Measurements from ENCODE around the gene ROS1. TPM values are rescaled to one million over a fixed set of nuclear protein-coding genes. Genes with fewer than 3 reads are reported as not detected.

Gene ROS1
- total RNA-seq, 1 experiment from 2014 or later, result 63.0 TPM

DNA sequence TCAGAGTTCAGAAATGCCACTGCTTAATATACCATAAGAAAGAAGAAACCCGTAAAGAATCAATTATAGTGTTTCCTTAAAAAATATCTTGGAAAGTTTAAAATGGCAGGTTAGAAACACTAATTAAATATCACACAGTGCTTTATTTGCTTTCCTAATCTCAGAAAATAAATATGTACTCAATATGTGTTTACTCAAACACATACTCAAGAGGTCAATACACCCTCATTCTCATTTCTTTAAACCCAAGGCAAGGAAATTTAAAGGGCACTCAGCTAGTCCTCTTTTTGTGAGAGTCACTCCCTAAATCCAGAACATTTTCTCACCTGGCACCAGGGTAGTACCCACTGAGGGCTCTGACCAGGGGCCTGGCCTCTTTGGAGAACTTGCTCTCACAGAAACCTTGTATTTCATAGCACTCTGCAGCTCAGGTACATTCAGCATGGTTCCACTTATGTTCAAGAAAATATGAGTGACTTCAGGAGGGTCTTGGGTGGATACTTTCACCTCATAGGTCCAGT is 38.2 kb downstream of the ROS1 start:
- intact Hi-C loops (cut with micrococcal nuclease), result no loop called here
- Mint-ChIP-seq H3K27me3 (ENCODE audit: insufficient read depth, unreplicated experiment) (no peaks in the 10 kb centered on the region), H3K4me3 (ENCODE audit: unreplicated experiment) (no peak overlapping the region), H3K27ac (ENCODE audit: low read depth, unreplicated experiment) (no peak overlapping the region), H3K36me3 (ENCODE audit: insufficient read depth, unreplicated experiment) (peaks cover 86% of the 10 kb centered on the region), H3K9me3 (ENCODE audit: unreplicated experiment) (no peaks in the 10 kb centered on the region), H3K4me1 (ENCODE audit: insufficient read depth, unreplicated experiment) (peaks cover 32% of the 10 kb centered on the region)
- ChIA-PET POLR2A (interaction anchor here (0.7 to 1.2 kb wide), 2 partner anchors 38 to 215 kb away, joined by 3 read pairs; partner anchors contain the start of genes GOPC and ROS1), CTCF (interaction anchor here (0.6 kb wide), 1 partner anchor 186 kb away, joined by 3 read pairs; no protein-coding TSS in a partner anchor)
- no TSS peak for BruUV-seq (replicated peaks)
- no peak for DNase-seq (ENCODE audit: unreplicated experiment)
- TF ChIP-seq, protein P1, sequence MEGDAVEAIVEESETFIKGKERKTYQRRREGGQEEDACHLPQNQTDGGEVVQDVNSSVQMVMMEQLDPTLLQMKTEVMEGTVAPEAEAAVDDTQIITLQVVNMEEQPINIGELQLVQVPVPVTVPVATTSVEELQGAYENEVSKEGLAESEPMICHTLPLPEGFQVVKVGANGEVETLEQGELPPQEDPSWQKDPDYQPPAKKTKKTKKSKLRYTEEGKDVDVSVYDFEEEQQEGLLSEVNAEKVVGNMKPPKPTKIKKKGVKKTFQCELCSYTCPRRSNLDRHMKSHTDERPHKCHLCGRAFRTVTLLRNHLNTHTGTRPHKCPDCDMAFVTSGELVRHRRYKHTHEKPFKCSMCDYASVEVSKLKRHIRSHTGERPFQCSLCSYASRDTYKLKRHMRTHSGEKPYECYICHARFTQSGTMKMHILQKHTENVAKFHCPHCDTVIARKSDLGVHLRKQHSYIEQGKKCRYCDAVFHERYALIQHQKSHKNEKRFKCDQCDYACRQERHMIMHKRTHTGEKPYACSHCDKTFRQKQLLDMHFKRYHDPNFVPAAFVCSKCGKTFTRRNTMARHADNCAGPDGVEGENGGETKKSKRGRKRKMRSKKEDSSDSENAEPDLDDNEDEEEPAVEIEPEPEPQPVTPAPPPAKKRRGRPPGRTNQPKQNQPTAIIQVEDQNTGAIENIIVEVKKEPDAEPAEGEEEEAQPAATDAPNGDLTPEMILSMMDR (IDR thresholded peaks at IDR 0.05; ENCODE audit: unreplicated experiment), result no peak

DNA sequence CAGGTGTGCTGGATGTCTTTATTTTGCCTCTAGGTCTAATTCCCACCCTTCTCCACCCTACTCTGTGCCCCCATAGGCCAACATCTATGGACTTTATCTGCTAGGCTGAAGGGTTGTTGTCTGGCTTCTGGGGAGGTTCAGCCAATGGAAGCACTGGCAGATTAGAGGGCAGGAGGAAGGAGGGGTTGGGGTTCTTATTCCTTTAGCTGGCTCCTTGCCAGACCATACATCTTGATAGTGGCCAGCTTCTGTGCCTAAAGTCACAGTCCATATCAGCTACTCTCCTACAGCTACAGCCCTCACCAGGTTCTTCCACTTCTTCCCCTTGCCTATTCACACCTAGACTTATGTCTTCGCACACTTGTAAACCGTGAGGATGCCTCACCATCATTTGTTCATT is 41.1 kb downstream of the ROS1 start:
- ChIA-PET CTCF (interaction anchor here (0.7 kb wide), 1 partner anchor 540 kb away, joined by 3 read pairs; no protein-coding TSS in a partner anchor), POLR2A (no interaction called here)
- Mint-ChIP-seq H3K27me3 (ENCODE audit: insufficient read depth, unreplicated experiment) (no peaks in the 10 kb centered on the region), H3K36me3 (ENCODE audit: insufficient read depth, unreplicated experiment) (peaks cover 90% of the 10 kb centered on the region), H3K9me3 (ENCODE audit: unreplicated experiment) (no peaks in the 10 kb centered on the region), H3K4me1 (ENCODE audit: insufficient read depth, unreplicated experiment) (peaks cover 14% of the 10 kb centered on the region), H3K4me3 (ENCODE audit: unreplicated experiment) (no peak overlapping the region), H3K27ac (ENCODE audit: low read depth, unreplicated experiment) (no peak overlapping the region)
- no TSS peak for BruUV-seq (replicated peaks)
- intact Hi-C loops (cut with micrococcal nuclease), result no loop called here
- TF ChIP-seq, protein P1 (IDR thresholded peaks at IDR 0.05; ENCODE audit: unreplicated experiment), result no peak
- no peak for DNase-seq (ENCODE audit: unreplicated experiment)

DNA sequence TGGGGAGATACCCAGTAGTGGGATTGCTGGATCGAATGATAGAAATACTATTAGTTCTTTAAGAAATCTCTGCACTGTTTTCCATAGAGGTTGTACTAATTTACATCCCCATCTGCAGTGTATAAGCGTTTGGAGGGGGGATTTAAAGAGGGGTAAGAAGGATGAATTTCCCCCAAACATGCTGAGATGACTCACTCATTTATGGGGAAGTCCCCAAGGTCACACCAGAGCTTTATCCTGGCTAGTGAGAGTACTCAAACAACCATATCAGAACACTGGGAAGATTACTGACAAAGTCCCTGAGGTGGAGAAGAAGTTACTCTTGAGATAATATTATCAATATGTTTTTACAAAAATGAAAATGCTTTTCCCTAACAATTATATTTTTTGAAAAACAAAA is 44.0 kb downstream of the ROS1 start:
- no peaks in the 10 kb centered on the region for H3K4me1 Mint-ChIP-seq (ENCODE audit: insufficient read depth, unreplicated experiment)
- POLR2A ChIA-PET, result interaction anchor here (1.6 to 2.0 kb wide), 2 partner anchors 8 to 12 kb away, joined by 6 to 7 read pairs; no protein-coding TSS in a partner anchor
- no peaks in the 10 kb centered on the region for H3K9me3 Mint-ChIP-seq (ENCODE audit: unreplicated experiment)

DNA sequence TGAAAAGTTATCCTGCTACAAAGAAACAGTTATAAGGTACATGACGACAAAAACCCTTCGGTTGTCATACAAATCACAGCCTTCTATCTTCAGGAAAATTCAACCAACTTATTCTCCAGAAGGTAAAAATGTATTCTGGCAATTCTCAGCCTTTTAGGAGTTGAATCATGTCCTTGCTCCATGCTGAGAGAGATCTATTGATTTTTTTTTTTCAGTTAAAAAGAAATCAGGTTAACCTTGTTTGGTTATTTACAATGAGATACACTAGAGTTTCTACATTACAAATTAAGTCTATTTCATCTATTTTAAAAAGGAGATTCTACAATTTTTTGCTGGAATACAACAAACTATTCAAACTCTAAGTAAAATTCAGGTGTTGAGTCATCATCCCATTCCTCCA is 45.4 kb downstream of the ROS1 start:
- DNase-seq (ENCODE audit: unreplicated experiment), result no peak
- Mint-ChIP-seq H3K9me3 (ENCODE audit: unreplicated experiment) (no peaks in the 10 kb centered on the region), H3K36me3 (ENCODE audit: insufficient read depth, unreplicated experiment) (peaks cover 90% of the 10 kb centered on the region), H3K4me1 (ENCODE audit: insufficient read depth, unreplicated experiment) (no peaks in the 10 kb centered on the region), H3K27me3 (ENCODE audit: insufficient read depth, unreplicated experiment) (no peaks in the 10 kb centered on the region), H3K4me3 (ENCODE audit: unreplicated experiment) (no peak overlapping the region), H3K27ac (ENCODE audit: low read depth, unreplicated experiment) (no peak overlapping the region)
- no TSS peak for BruUV-seq (replicated peaks)
- CTCF ChIA-PET, result interaction anchor here (0.9 to 2.3 kb wide), 4 partner anchors 11 to 225 kb away, joined by 3 to 9 read pairs (median 5); no protein-coding TSS in a partner anchor
- POLR2A ChIA-PET, result interaction anchor here (2.0 kb wide), 1 partner anchor 9 kb away, joined by 7 read pairs; no protein-coding TSS in a partner anchor
- TF ChIP-seq, protein P1 (IDR thresholded peaks at IDR 0.05; ENCODE audit: unreplicated experiment), result no peak
- intact Hi-C loops (cut with micrococcal nuclease), result no loop called here

More for the DNA sequence above, 44.0 kb downstream of the ROS1 start:
- no peak overlapping the region for H3K4me3 Mint-ChIP-seq (ENCODE audit: unreplicated experiment)
- no peak overlapping the region for H3K27ac Mint-ChIP-seq (ENCODE audit: low read depth, unreplicated experiment)
- CTCF ChIA-PET, result interaction anchor here (0.7 to 0.8 kb wide), 2 partner anchors 10 to 21 kb away, joined by 3 to 5 read pairs; no protein-coding TSS in a partner anchor
- peaks cover 90% of the 10 kb centered on the region for H3K36me3 Mint-ChIP-seq (ENCODE audit: insufficient read depth, unreplicated experiment)
- intact Hi-C loops (cut with micrococcal nuclease), result no loop called here
- TF ChIP-seq, protein P1 (IDR thresholded peaks at IDR 0.05; ENCODE audit: unreplicated experiment), result no peak
- BruUV-seq (replicated peaks), result no TSS peak
- no peaks in the 10 kb centered on the region for H3K27me3 Mint-ChIP-seq (ENCODE audit: insufficient read depth, unreplicated experiment)
- DNase-seq (ENCODE audit: unreplicated experiment), result no peak
